MM.1S (cell line): ENCODE data around the gene ALLC.

Source experiments
- CTCF ChIP-seq: fragments of 300-600 bp; sonication (generic); IDR thresholded peaks from 2 replicates; pipeline ENCODE4 v1.5.1; 2016; ENCODE audit warnings: antibody characterized with exemption, low read length, mixed read lengths
- EZH2 ChIP-seq: fragments of 300-600 bp; sonication (generic); optimal IDR thresholded peaks from 2 replicates; pipeline ENCODE3; 2017; ENCODE audit warnings: low read depth, mild to moderate bottlenecking, antibody characterized with exemption, low read length, mixed read lengths

- TF ChIP-seq EZH2 (no peak), CTCF (no peak)
These were observed 39.0 kb upstream of the ALLC start for GRCh38 chr2:3619033-3619432.
